SK-N-SH treated with all-trans-retinoic acid at 6 μM for 48 hours (cell line): ENCODE results near the gene ATOH8.

ENCODE experiments used
- ESRRG ChIP-seq: fragments of 250-450 bp; sonication (Bioruptor Pico); IDR thresholded peaks from 2 replicates; pipeline ENCODE4 v1.6.1; 2021; ENCODE audit warnings: mild to moderate bottlenecking
- ZNF8 ChIP-seq: fragments of 450-650 bp; formaldehyde crosslinking; IDR thresholded peaks from 2 replicates; pipeline ENCODE4 v1.5.0; 2020; ENCODE audit warnings: mild to moderate bottlenecking, moderate library complexity

GRCh38 chr2:85767803-85768665 is 14.2 kb downstream of the ATOH8 start:
- TF ChIP-seq ESRRG: no peak
- no peak for TF ChIP-seq ZNF8
